ENCODE data around the gene TMEM63B.
A peak's percentile ranks its signal among the peaks of the same experiment; 100 is the strongest.
"Not testable (repeated sequence)": the region's sequence is repeated elsewhere in the genome, so short reads cannot be mapped to it uniquely, and the experiment has no call there.

The TMEM63B gene

DNA sequence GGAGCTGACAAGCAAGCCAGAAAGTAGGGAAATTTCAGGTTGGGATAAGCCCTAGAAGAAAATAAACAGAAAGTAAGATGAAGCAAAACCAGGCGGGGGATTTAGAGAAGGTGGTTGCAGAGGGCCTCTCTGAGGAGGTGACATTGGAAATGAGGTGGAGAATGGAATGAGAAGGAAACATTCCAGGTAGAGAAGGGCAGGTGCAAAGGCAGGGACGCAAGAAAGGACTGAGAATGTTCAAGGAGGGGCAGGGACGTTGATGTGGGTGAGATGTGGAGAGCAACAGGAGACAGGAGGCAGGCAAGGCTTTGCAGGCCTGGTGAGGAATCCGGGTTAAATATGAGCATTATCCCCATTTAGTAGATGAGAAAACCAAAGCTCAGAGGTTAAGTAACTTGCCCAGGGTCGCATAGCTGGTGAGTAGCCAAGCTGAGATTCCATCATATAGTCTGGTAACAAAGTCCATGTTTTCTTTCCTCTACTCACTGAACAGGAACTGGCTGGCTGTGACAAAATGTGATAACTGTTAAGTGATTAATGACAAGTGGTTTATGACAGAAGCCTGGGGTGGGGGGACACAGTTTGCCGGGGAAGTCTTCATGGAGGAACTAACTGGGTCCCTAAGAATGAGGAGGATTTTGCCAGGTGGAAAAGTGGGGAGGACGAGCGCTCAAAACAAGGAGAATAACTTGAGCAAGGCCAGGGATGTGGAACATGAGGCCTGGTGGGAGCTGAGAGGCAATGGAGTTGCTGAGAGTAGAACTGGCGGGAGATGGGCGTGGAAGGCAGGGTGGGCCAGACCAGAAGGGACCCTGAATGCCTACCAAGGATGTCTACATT is 32.7 kb upstream of the TMEM63B start:
- DNase-seq (ENCODE audit: low read depth, low spot score) = no peak
- TF ChIP-seq, protein P1, sequence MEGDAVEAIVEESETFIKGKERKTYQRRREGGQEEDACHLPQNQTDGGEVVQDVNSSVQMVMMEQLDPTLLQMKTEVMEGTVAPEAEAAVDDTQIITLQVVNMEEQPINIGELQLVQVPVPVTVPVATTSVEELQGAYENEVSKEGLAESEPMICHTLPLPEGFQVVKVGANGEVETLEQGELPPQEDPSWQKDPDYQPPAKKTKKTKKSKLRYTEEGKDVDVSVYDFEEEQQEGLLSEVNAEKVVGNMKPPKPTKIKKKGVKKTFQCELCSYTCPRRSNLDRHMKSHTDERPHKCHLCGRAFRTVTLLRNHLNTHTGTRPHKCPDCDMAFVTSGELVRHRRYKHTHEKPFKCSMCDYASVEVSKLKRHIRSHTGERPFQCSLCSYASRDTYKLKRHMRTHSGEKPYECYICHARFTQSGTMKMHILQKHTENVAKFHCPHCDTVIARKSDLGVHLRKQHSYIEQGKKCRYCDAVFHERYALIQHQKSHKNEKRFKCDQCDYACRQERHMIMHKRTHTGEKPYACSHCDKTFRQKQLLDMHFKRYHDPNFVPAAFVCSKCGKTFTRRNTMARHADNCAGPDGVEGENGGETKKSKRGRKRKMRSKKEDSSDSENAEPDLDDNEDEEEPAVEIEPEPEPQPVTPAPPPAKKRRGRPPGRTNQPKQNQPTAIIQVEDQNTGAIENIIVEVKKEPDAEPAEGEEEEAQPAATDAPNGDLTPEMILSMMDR (IDR thresholded peaks at IDR 0.05; ENCODE audit: insufficient read depth, low read length, missing control alignments) = no peak
- CTCF ChIA-PET = interaction anchor here (0.6 to 12.0 kb wide), 15 partner anchors 10 to 1371 kb away, joined by 3 to 196 read pairs (median 3); partner anchors contain the start of genes CAPN11 and VEGFA
- H3K4me3 ChIP-seq (ENCODE audit: low read depth, low read length) = no peak overlapping the region
- POLR2A ChIA-PET = no interaction called here

DNA sequence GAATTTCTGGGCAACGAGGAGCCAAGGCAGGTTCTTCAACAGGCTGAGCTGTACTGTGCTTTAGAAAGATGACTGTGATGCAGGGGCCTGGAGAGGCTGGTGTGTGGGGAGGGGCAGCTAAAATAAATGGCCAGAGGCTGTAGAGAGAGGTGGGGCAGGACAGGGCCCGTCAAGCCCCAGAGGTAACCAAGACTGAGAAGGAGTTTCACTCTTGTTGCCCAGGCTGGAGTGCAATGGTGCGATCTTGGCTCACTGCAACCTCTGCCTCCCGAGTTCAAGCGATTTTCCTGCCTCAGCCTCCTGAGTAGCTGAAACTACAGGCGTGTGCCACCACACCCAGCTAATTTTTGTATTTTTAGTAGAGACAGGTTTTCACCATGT is 32.1 kb upstream of the TMEM63B start:
- DNase-seq (ENCODE audit: low read depth, low spot score); POLR2A ChIA-PET; H3K4me3 ChIP-seq (ENCODE audit: low read depth, low read length): not testable (repeated sequence)
- CTCF ChIA-PET = interaction anchor here (0.7 to 12.0 kb wide), 12 partner anchors 9 to 325 kb away, joined by 3 to 196 read pairs (median 4); partner anchors contain the start of genes CAPN11 and VEGFA

DNA sequence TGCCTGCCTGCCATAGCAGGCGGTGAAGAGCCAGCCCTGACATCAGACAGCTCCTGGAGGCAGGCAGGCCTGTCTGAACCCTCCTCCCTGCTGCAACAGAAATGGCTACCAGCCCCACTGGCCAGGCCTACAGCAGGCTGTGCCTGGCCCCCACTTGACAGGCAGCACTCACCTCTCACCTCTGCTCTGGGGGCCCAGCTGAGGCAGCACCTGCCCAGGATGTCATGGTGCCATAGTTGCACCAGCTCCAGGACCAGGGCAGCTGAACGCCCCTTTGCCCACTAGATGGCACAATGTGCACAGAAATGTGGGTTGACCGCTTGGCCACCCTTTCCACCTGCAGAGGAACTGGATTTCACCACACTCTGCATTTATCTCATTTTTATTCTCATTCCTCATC is 30.7 kb upstream of the TMEM63B start:
- H3K4me3 ChIP-seq (ENCODE audit: low read depth, low read length) = no peak overlapping the region
- ChIA-PET CTCF (interaction anchor here (0.6 to 12.0 kb wide), 23 partner anchors 10 to 488 kb away, joined by 3 to 196 read pairs (median 5); partner anchors contain the start of genes CAPN11 and SLC35B2), POLR2A (interaction anchor here (1.1 kb wide), 1 partner anchor 20 kb away, joined by 4 read pairs; no protein-coding TSS in a partner anchor)
- DNase-seq (ENCODE audit: low read depth, low spot score) = no peak
- TF ChIP-seq, protein P1 (IDR thresholded peaks at IDR 0.05; ENCODE audit: insufficient read depth, low read length, missing control alignments) = peak; percentile 86

DNA sequence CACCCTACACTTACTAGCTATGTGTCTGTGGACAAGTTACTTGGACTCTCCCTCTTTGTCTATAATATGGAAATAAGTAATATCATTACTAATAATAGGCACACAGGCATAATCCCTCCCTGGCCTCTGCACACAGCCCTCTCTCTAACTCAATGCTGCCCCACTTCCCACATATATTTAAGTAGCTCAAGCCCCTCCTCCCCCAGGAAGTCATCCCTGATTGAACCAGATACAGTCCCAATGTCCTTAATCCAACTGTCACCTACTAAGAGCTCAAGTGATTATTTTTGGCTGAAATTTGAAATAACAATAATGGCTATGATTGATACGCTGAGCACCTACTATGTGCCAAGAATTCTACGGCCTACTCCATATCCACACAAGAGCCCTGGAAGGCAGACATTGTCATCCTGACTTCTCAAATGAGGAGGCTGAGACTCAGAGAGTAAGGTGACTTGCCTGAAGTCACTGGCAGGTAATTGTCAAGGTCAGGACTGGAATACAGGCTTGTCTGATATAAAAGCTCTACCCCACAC is 29.5 kb upstream of the TMEM63B start:
- TF ChIP-seq, protein P1 (IDR thresholded peaks at IDR 0.05; ENCODE audit: insufficient read depth, low read length, missing control alignments) = no peak
- POLR2A ChIA-PET = no interaction called here
- DNase-seq (ENCODE audit: low read depth, low spot score) = no peak
- H3K4me3 ChIP-seq (ENCODE audit: low read depth, low read length) = no peak overlapping the region
- CTCF ChIA-PET = interaction anchor here (0.8 to 12.0 kb wide), 17 partner anchors 17 to 431 kb away, joined by 3 to 196 read pairs (median 5); partner anchors contain the start of genes CAPN11 and SLC35B2

DNA sequence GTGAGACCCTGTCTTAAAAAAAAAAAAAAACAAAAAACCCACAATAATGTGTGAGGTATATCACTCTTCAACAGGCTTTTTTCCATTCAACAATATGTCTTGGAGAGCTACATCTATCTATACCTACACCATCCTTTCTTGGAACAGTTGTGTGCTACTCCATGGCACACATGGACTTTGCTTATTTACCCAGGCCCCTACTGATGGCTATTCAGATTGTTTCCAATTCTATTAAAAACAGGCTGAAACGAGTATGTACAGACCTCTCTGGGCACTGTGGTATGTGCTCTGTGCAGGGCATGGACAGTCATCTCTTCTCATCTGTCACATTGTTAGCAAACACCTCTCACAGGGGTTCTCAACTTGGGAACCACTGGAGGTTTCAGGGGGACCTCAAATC is 28.2 kb upstream of the TMEM63B start:
- ChIA-PET CTCF (interaction anchor here (0.6 to 12.0 kb wide), 22 partner anchors 9 to 438 kb away, joined by 3 to 196 read pairs (median 4); partner anchors contain the start of genes CAPN11 and SLC35B2), POLR2A (no interaction called here)
- no peak overlapping the region for H3K4me3 ChIP-seq (ENCODE audit: low read depth, low read length)
- TF ChIP-seq, protein P1 (IDR thresholded peaks at IDR 0.05; ENCODE audit: insufficient read depth, low read length, missing control alignments) = no peak
- no peak for DNase-seq (ENCODE audit: low read depth, low spot score)

DNA sequence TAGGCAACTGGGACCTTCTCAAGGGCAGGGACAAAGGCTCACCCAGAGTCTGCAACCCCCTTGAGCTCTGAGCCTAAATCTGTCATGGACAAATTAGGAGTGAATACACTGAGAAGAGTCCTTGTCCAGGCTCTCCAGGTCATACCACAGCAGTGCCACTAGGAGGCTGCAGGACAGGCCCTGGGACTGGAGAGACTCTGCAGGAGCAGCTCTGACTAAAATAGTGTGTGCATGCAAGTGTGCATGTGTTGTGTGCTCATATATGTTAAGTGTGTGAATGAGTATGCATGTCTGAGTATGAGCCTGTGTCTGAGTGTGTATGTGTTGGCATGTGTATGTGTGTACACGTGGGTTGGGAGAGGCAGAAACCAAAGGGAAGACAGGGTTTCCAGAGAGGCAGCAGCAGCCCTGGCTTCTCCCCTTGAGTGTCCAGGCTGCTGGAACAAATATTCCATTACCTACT is 27.2 kb upstream of the TMEM63B start:
- TF ChIP-seq, protein P1 (IDR thresholded peaks at IDR 0.05; ENCODE audit: insufficient read depth, low read length, missing control alignments) = peak; percentile 73
- POLR2A ChIA-PET = no interaction called here
- no peak overlapping the region for H3K4me3 ChIP-seq (ENCODE audit: low read depth, low read length)
- no peak for DNase-seq (ENCODE audit: low read depth, low spot score)
- CTCF ChIA-PET = interaction anchor here (0.7 to 12.0 kb wide), 27 partner anchors 10 to 439 kb away, joined by 3 to 196 read pairs (median 4); partner anchors contain the start of genes CAPN11 and SLC35B2

Data from AG04449 (cell line).